Gastroesophageal sphincter (tissue), 4 donors: ENCODE measurements around the gene SVBP. TPM values are rescaled to one million over a fixed set of nuclear protein-coding genes. Genes with fewer than 3 reads are reported as not detected.

Experiments used
- ATAC-seq: fragments of 150-250 bp; one replicate; pipeline ENCODE4 v1.9.1; 2016; ENCODE audit warnings: mild to moderate bottlenecking, moderate library complexity
- H3K27ac ChIP-seq, 4 donors: fragments of 200-600 bp; sonication (generic) in 3 of 4; 1 replicate in 3 of 4; 2 replicates in 1 of 4; pipeline ENCODE4 v1.5.1; 2016 to 2019
- H3K27me3 ChIP-seq: fragments of 200-600 bp; sonication (generic); one replicate; pipeline ENCODE4 v1.5.1; 2019
- H3K36me3 ChIP-seq, 2 donors: fragments of 200-600 bp; sonication (generic); one replicate each; pipeline ENCODE4 v1.5.1; 2019; ENCODE audit warnings: control low read depth in 1 of 2
- H3K4me1 ChIP-seq, 3 donors: fragments of 200-600 bp; sonication (generic); 1 replicate in 2 of 3; 2 replicates in 1 of 3; pipeline ENCODE4 v1.5.1; 2016 to 2019; ENCODE audit warnings: control low read depth in 2 of 3
- H3K4me3 ChIP-seq, 2 donors: fragments of 200-600 bp; sonication (generic); one replicate each; pipeline ENCODE4 v1.5.1; 2019; ENCODE audit warnings: mild to moderate bottlenecking in 1 of 2, moderate library complexity in 1 of 2
- H3K9me3 ChIP-seq, 3 donors: fragments of 200-600 bp; sonication (generic); one replicate each; pipeline ENCODE4 v1.5.1; 2017 to 2019; ENCODE audit warnings: control low read depth in 2 of 3
- CTCF ChIP-seq, 4 experiments: fragments of 200-600 bp in 2 of 4; fragments of 450-650 bp in 2 of 4; sonication (generic) in 1 of 4; IDR thresholded peaks; one replicate each; pipeline ENCODE4 v1.5.1; 2017 to 2019; ENCODE audit warnings: antibody characterized with exemption in 4 of 4, mild to moderate bottlenecking in 2 of 4, moderate library complexity in 2 of 4
- EP300 ChIP-seq: sonication (generic); formaldehyde crosslinking; IDR thresholded peaks from one replicate; pipeline ENCODE4 v1.6.1; 2017; ENCODE audit warnings: antibody characterized with exemption, mild to moderate bottlenecking
- POLR2A ChIP-seq, 2 donors: fragments of 450-650 bp; IDR thresholded peaks; one replicate each; pipeline ENCODE4 v1.6.1; 2017; ENCODE audit warnings: antibody characterized with exemption in 2 of 2, mild to moderate bottlenecking in 2 of 2, moderate library complexity in 1 of 2
- POLR2AphosphoS5 ChIP-seq: sonication (generic); formaldehyde crosslinking; IDR thresholded peaks from one replicate; pipeline ENCODE4 v1.6.1; 2017; ENCODE audit warnings: antibody characterized with exemption
- WGBS, 2 donors: methylation state at CpG; one replicate each; pipeline ENCODE4 v1.1.5; 2018; ENCODE audit warnings: low coverage in 1 of 2; 5-methylcytosine and 5-hydroxymethylcytosine counted together
- total RNA-seq, 4 donors: library from RNA; depleted of rRNA; stranded (reverse); fragments of >200 nt; gene quantifications; one replicate each; pipeline ENCODE4 v1.1.0, GENCODE V29; 2016

The SVBP gene
- total RNA-seq, 4 donors from 2014 or later: 21.3 to 36.5 (median 22.6) TPM

GRCh38 chr1:42783092-42783491, 34.1 kb downstream of the SVBP start:
- 100% methylated on average over 2 of the region's 2 CpGs for WGBS, 2 donors
- no peak for ATAC-seq
- TF ChIP-seq POLR2A (IDR thresholded peaks at IDR 0.05): no peak
- no peak for TF ChIP-seq EP300
- H3K27me3 ChIP-seq: no peaks in the 10 kb centered on the region
- H3K4me1 ChIP-seq: peaks cover 0 to 14% (median 4%) of the 10 kb centered on the region in 3 donors
- no peaks in the 10 kb centered on the region for H3K9me3 ChIP-seq
- no peak overlapping the region for H3K27ac ChIP-seq
- H3K36me3 ChIP-seq: peaks cover 0 to 48% of the 10 kb centered on the region in 2 donors
- H3K4me3 ChIP-seq: no peak overlapping the region

- 100% methylated on average over 1 of the region's 1 CpG for WGBS, 2 donors
- TF ChIP-seq CTCF (IDR thresholded peaks at IDR 0.05) (no peak), POLR2AphosphoS5 (no peak), POLR2A (IDR thresholded peaks at IDR 0.05) (no peak), EP300 (no peak)
- Histone ChIP-seq H3K36me3 (peaks cover 2 to 77% of the 10 kb centered on the region in 2 donors), H3K27ac (no peak overlapping the region), H3K9me3 (no peaks in the 10 kb centered on the region), H3K4me1 (peaks cover 0 to 6% (median 4%) of the 10 kb centered on the region in 3 donors), H3K4me3 (no peak overlapping the region), H3K27me3 (no peaks in the 10 kb centered on the region)
- no peak for ATAC-seq
Measured at GRCh38 chr1:42780176-42780575, 37.0 kb downstream of the SVBP start.

- ATAC-seq: no peak
- 91 to 100% methylated on average over 1 to 2 of the region's 2 CpGs for WGBS, 2 donors
Measured at GRCh38 chr1:42779725-42780124, 37.5 kb downstream of the SVBP start.

GRCh38 chr1:42777852-42778251, 39.3 kb downstream of the SVBP start:
- TF ChIP-seq CTCF (IDR thresholded peaks at IDR 0.05): peak in 3 of 4 experiments; percentile 62 to 63 (median 63)
- no peak for TF ChIP-seq POLR2A (IDR thresholded peaks at IDR 0.05)
- no peak for TF ChIP-seq EP300
- TF ChIP-seq POLR2AphosphoS5: no peak
- Histone ChIP-seq H3K4me1 (no peaks in the 10 kb centered on the region), H3K27ac (no peak overlapping the region), H3K4me3 (no peak overlapping the region), H3K9me3 (no peaks in the 10 kb centered on the region), H3K36me3 (peaks cover 2 to 97% of the 10 kb centered on the region in 2 donors), H3K27me3 (no peaks in the 10 kb centered on the region)
- ATAC-seq: peak; percentile 73

More at GRCh38 chr1:42779725-42780124, 37.5 kb downstream of the SVBP start:
- Histone ChIP-seq H3K4me3 (no peak overlapping the region), H3K27me3 (no peaks in the 10 kb centered on the region), H3K27ac (no peak overlapping the region), H3K4me1 (peaks cover 0 to 2% (median under 1%) of the 10 kb centered on the region in 3 donors), H3K9me3 (no peaks in the 10 kb centered on the region), H3K36me3 (peaks cover 2 to 82% of the 10 kb centered on the region in 2 donors)
- no peak for TF ChIP-seq CTCF (IDR thresholded peaks at IDR 0.05)
- no peak for TF ChIP-seq POLR2A (IDR thresholded peaks at IDR 0.05)
- TF ChIP-seq POLR2AphosphoS5: no peak
- no peak for TF ChIP-seq EP300

GRCh38 chr1:42776502-42776901, 40.7 kb downstream of the SVBP start:
- ATAC-seq: no peak
- peaks cover 0 to 9% (median 0%) of the 10 kb centered on the region in 3 donors for H3K4me1 ChIP-seq
- TF ChIP-seq POLR2A (IDR thresholded peaks at IDR 0.05): no peak
- no peak for TF ChIP-seq POLR2AphosphoS5
- no peak for TF ChIP-seq CTCF (IDR thresholded peaks at IDR 0.05)
- no peak for TF ChIP-seq EP300
- H3K9me3 ChIP-seq: no peaks in the 10 kb centered on the region
- no peak overlapping the region for H3K4me3 ChIP-seq
- H3K36me3 ChIP-seq: peaks cover 2 to 83% of the 10 kb centered on the region in 2 donors
- 98 to 100% methylated on average over 1 to 5 of the region's 6 CpGs for WGBS, 2 donors
- no peaks in the 10 kb centered on the region for H3K27me3 ChIP-seq
- no peak overlapping the region for H3K27ac ChIP-seq
